GM12874 (cell line): ENCODE results near the gene CD300LF.

Experiments
- TF ChIP-seq, protein P1 (sequence below): IDR thresholded peaks from 2 replicates; pipeline ENCODE4 v1.5.1; 2011; ENCODE audit warnings: low read depth, mild to moderate bottlenecking, control low read depth, low read length, moderate library complexity; ENCODE audit not compliant: insufficient read depth

Gene CD300LF

DNA sequence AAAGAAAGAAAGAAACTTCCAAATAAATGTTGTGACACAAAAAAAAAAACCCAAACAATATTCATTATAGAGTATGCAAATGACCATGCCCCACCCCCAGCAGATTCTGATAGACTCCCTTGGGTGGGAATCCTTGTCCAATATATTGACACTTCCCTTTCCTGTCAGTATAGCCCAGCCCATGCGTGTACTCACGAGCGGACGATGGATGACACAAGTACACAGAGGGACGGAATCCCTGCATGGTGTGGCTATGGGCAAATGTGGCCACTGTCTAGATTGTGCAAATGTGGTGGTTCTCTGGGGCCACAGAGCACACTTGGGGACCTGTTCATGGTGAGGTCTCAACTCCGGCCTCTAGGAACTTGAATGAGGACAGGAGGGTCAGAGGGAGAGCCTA is 27.4 kb upstream of the CD300LF start:
- TF ChIP-seq, protein P1, sequence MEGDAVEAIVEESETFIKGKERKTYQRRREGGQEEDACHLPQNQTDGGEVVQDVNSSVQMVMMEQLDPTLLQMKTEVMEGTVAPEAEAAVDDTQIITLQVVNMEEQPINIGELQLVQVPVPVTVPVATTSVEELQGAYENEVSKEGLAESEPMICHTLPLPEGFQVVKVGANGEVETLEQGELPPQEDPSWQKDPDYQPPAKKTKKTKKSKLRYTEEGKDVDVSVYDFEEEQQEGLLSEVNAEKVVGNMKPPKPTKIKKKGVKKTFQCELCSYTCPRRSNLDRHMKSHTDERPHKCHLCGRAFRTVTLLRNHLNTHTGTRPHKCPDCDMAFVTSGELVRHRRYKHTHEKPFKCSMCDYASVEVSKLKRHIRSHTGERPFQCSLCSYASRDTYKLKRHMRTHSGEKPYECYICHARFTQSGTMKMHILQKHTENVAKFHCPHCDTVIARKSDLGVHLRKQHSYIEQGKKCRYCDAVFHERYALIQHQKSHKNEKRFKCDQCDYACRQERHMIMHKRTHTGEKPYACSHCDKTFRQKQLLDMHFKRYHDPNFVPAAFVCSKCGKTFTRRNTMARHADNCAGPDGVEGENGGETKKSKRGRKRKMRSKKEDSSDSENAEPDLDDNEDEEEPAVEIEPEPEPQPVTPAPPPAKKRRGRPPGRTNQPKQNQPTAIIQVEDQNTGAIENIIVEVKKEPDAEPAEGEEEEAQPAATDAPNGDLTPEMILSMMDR: no peak

DNA sequence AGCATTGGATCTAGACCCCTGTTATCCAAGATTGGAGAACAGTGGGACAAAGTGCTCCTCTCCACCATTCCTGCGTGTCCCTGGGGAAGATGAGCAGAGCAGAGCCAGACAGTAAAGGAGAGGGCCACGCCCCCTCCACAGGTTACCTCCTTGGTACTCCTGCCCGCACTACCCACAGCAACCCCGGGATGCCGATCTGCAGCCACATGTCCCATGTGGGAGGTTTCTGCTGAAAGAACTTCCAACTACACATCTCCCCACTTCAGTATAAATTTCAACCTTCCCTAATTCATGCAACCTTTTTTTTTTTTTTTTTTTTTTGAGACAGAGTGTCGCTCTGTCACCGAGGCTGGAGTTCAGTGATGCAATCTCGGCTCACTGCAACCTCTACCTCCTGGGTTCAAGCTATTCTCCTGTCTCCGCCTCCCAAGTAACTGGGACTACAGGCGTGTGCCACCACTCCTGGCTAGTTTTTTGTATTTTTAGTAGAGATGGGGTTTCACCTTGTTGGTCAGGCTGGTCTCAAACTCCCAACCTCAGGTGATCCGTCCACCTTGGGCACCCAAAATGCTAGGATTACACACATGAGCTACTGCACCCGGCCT is 26.6 kb upstream of the CD300LF start:
- TF ChIP-seq, protein P1: no peak

DNA sequence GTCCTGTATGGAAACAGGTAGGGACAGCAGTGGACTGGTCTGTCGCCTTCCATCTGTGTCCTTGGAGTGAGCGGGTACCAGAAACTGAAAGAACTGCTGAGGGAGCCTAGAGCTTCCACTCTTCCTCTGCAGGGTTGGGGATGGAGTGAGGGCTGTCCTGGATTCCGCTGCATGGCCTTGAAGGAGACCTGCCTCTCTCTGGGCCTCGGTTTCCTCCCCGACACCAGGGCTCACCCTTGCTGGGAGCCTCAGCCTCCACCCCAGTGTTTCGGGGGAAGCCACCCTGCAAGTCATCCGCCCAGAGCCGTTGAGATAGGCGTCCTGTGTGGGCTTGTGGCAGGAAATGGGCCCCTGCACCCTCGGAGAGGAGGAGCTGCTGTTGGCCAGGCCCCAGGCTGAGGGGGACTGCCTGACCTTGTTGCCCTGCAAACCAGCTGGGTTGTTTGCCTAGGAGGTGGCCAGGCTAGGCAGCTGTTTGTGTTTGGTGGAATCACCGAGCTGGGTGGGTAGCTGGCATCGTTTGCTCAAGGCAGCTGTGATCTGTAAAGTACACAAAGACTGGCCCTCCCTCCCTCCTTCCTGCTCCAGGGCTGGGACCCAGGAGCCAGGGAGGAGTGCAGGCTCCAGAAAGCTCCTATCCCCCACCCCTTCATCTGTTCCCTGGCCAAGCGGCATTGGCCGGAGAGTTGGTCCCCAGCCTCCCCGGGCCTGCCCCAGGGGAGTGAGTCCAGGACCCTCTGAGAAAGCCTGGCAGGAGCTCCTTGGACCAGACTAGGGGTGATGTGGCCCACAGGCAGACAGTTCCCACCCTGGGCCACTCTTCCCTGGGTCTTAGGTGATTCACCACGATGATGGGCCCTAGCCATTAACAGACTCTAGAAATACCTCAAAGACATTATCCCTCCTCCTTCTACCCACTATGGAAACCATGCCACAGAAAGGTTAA is 25.6 kb upstream of the CD300LF start:
- TF ChIP-seq, protein P1: no peak

DNA sequence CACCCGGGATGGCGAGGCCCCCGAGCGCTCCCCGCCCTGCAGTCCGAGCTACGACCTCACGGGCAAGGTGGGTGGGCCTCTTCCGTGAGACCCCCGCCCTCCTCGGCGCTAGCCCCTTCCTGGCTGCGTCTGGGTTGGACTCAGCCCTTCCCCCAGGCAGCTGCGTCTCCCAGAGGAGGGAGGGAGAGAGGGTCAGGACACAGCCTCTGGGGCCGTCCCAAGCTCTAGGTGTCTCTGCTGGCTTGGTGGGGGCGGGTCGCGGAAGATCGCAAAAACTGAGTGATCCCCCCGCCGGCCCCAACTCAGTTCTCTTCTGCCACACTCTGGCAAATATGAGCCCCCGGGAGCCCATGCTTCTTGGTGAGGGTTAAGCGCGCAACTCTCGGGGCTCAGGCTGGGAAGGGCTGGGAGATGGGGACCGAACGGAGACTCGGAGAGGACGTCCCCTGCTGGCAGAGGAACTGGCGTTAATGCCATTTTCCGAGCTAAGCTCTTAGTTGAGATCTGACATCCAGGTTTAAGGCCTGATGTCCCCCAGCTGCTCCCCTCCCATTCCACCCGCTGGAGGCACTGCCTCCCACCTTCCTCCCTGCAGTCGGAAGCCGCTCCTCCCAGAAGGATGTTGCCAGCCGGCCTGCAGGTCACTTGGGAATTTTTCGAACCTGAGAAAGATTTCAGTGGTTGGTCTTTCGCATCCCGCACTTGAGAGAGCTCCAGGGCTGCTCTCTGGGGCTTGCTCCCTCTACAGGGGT is 24.8 kb upstream of the CD300LF start:
- TF ChIP-seq, protein P1: peak; percentile 66

DNA sequence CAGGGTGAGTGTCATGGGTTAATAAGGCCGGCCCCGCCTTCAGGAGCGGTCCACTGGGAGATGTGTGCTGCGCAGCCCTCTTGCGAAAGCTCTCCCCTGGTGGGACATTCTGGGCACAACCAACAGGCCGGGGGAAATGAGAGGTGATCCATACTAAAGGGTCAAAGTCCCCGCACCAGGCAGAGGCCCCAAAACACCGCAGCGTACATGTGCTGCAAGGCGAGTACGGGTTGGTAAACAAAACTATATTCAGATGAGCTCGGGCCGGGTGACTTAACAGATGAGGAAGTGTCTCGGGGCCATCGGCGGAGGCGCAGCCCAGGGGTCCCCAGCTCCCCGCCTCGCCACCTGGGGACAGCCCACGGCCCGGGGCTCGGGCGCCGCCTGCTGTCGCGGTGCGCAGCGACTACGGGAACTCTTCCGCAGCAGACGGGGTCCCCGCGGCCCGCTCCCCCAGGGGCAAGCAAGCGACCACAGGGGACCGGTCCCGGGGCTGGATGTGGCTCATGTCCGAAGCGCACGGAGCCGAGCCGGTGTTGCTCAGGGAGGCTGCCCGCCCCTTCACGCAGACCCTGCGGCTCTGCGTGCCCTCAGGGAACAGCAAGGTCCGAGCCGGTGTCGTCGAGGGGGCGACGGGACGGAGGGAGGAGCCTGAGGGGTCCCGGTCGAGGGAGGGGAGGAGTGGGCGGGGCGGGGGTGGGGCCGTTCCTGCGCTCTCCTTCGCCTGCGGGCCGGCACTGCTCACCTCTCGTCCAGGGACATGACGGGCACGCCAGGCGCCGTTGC is 24.0 kb upstream of the CD300LF start, which contains the start of gene RAB37:
Gene RAB37 (plus strand): TSS at position 744 of the 786 bp plus-strand sequence. CDS start 17 bp downstream, at position 761.
- TF ChIP-seq, protein P1: peak; percentile 78

DNA sequence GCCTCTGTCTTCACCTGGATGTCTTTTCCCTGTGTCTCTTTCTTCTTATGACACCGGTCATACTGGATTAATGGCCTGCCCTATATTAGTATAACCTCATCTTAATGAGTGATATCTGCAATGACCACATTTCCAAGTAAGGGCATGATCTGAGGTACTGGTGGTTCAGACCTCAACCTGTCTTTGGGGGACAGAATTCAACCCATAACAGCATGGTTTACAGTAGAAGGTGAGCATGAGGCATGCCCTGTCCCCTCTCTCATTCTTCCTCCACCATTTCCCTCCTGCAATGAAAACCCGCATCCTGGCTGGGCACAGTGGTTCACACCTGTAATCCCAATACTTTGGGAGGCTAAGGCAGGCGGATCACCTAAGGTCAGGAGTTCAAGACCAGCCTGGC is 21.5 kb upstream of the CD300LF start:
- TF ChIP-seq, protein P1: no peak
